ENCODE measurements around the gene CNIH1.

Gene CNIH1

DNA sequence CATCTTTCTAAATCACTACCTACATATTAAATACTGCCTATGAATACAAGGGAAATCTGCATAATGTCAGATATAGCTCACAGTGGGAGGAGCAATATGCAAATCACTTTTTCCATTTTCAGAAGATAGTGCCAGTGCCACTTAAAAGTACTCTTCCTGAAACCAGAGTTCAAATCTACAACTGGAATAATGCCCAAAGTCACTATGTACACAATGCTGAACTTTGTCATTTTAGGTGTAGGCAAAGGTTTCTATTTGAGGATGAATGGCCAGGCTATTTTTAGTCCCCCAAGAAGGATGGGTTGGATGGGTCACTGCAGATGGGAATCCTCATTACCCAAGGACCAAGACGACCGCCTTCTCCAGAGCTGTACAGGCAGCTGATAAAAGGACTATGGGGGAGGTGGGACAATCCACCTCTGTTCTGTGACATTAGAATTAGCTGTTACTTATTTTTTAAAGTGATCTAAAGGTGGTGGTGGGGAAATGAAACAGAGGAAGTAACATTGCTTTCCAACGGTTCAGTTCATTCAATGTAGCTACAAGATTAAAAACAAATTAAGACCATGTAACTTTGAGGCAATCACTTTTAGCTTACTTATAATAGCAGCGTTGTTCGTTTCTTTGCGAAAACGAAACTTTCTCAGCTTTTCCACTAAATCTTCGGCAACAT, 42.0 kb upstream of the CNIH1 start:
- peaks cover 75% of the 10 kb centered on the region for H3K79me2 ChIP-seq (ENCODE audit: control insufficient read depth, low read length)
- no peaks in the 10 kb centered on the region for H3K9me3 ChIP-seq (ENCODE audit: control insufficient read depth, insufficient read depth, low read length)
- H3K27ac ChIP-seq (ENCODE audit: low read depth, low read length), result peak overlapping the region; percentile 96
- H3K4me1 ChIP-seq (ENCODE audit: control insufficient read depth, low read length), result peaks cover 77% of the 10 kb centered on the region
- no peaks in the 10 kb centered on the region for H3K9me2 ChIP-seq (replicated peaks; ENCODE audit: control insufficient read depth, low read length)
- peak overlapping the region; percentile 77 for H3K4me3 ChIP-seq (ENCODE audit: low read length)
- no peaks in the 10 kb centered on the region for H4K20me1 ChIP-seq (ENCODE audit: control insufficient read depth, insufficient read depth, low read depth, low read length)
- TF ChIP-seq EZH2phosphoT487 (IDR thresholded peaks at IDR 0.05; ENCODE audit: borderline replicate concordance, low read length) (no peak), CTCF (IDR thresholded peaks at IDR 0.05; ENCODE audit: low read depth, low read length, poor library complexity, severe bottlenecking) (no peak)
- no peaks in the 10 kb centered on the region for H3K27me3 ChIP-seq (ENCODE audit: control insufficient read depth, low read length)
- peaks cover 30% of the 10 kb centered on the region for H3F3A ChIP-seq (ENCODE audit: control insufficient read depth, insufficient read depth)
- H3K36me3 ChIP-seq (ENCODE audit: control insufficient read depth, low read length), result peaks cover 59% of the 10 kb centered on the region
- peak overlapping the region; percentile 92 for H3K4me2 ChIP-seq (ENCODE audit: low read length)

DNA sequence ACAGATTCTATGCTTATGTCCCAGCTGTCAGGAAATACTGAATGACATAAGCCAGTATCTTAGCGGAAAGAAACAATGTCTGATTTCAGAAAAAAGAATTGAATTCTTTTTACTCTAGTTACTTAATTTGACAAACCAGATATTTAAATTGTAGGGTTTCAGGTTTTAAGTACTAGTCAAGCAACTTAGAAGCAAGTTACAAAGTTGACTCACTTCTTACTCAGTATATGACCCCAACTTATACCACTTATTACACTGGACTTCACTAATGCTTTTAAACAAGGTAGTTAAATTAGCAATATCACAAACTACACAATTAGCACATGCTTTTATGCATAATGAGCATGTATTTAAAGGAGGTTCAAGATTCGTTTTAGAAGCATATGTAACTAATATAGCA, 40.5 kb upstream of the CNIH1 start:
- Histone ChIP-seq H3K4me3 (ENCODE audit: low read length) (peak overlapping the region; percentile 4; the same call in 1 of the 2 replicates), H3K79me2 (ENCODE audit: control insufficient read depth, low read length) (peaks cover 60% of the 10 kb centered on the region), H3K36me3 (ENCODE audit: control insufficient read depth, low read length) (peaks cover 72% of the 10 kb centered on the region)

DNA sequence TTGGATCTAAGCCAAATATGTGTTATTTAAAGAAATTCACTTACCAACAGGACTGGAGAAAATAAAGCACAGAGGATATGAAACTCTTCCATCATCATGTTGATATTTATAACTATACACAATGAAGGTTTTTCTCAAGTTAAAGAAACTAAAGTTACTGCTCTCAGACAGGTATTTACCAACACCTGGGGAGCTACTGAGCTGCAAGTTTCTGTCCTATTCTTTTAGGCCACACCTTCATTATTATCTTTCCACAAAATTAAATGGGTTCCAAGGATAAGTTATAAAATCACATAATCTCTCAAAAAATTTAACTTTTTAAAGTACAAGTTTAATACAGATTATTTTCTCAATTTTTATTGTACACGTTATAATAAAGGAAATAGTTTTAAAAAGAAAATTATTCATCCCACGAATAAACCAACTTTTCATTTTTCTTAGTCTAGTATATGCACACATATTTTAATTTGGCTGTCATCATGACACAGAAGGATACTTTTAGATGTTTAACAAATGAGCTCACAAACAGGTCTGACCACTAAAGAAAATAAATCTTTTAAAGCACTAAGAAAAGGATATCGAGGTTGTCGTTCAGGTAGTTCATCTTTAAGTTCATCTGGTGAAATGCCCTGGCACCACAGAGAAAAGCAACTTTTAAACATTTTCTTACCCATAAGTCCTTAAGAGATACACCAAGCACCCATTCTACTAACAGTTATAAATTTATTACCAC, 39.8 kb upstream of the CNIH1 start:
- TF ChIP-seq CTCF (IDR thresholded peaks at IDR 0.05; ENCODE audit: low read depth, low read length, poor library complexity, severe bottlenecking) (no peak), EZH2phosphoT487 (IDR thresholded peaks at IDR 0.05; ENCODE audit: borderline replicate concordance, low read length) (no peak)
- peak overlapping the region; percentile 92 for H3K4me2 ChIP-seq (ENCODE audit: low read length)
- H3K79me2 ChIP-seq (ENCODE audit: control insufficient read depth, low read length), result peaks cover 53% of the 10 kb centered on the region
- H3K27ac ChIP-seq (ENCODE audit: low read depth, low read length), result 0 out of 2 replicates have a peak overlapping the region, but pooled peaks have one; percentile 2
- no peaks in the 10 kb centered on the region for H3K9me2 ChIP-seq (replicated peaks; ENCODE audit: control insufficient read depth, low read length)
- peaks cover 23% of the 10 kb centered on the region for H3F3A ChIP-seq (ENCODE audit: control insufficient read depth, insufficient read depth)
- peaks cover 64% of the 10 kb centered on the region for H3K4me1 ChIP-seq (ENCODE audit: control insufficient read depth, low read length)
- no peaks in the 10 kb centered on the region for H4K20me1 ChIP-seq (ENCODE audit: control insufficient read depth, insufficient read depth, low read depth, low read length)
- H3K4me3 ChIP-seq (ENCODE audit: low read length), result peak overlapping the region; percentile 4; the same call in 1 of the 2 replicates
- no peaks in the 10 kb centered on the region for H3K9me3 ChIP-seq (ENCODE audit: control insufficient read depth, insufficient read depth, low read length)
- peaks cover 74% of the 10 kb centered on the region for H3K36me3 ChIP-seq (ENCODE audit: control insufficient read depth, low read length)
- no peaks in the 10 kb centered on the region for H3K27me3 ChIP-seq (ENCODE audit: control insufficient read depth, low read length)

More for the DNA sequence above, 40.5 kb upstream of the CNIH1 start:
- peaks cover 29% of the 10 kb centered on the region for H3F3A ChIP-seq (ENCODE audit: control insufficient read depth, insufficient read depth)
- H3K9me3 ChIP-seq (ENCODE audit: control insufficient read depth, insufficient read depth, low read length), result no peaks in the 10 kb centered on the region
- peaks cover 67% of the 10 kb centered on the region for H3K4me1 ChIP-seq (ENCODE audit: control insufficient read depth, low read length)
- H3K9me2 ChIP-seq (replicated peaks; ENCODE audit: control insufficient read depth, low read length), result no peaks in the 10 kb centered on the region
- H3K4me2 ChIP-seq (ENCODE audit: low read length), result peak overlapping the region; percentile 92
- no peaks in the 10 kb centered on the region for H4K20me1 ChIP-seq (ENCODE audit: control insufficient read depth, insufficient read depth, low read depth, low read length)
- TF ChIP-seq EZH2phosphoT487 (IDR thresholded peaks at IDR 0.05; ENCODE audit: borderline replicate concordance, low read length) (no peak), CTCF (IDR thresholded peaks at IDR 0.05; ENCODE audit: low read depth, low read length, poor library complexity, severe bottlenecking) (no peak)
- no peaks in the 10 kb centered on the region for H3K27me3 ChIP-seq (ENCODE audit: control insufficient read depth, low read length)
- peak overlapping the region; percentile 96 for H3K27ac ChIP-seq (ENCODE audit: low read depth, low read length)

All from DOHH2 (cell line).